Naive thymus-derived CD4-positive, alpha-beta T cell (primary cell): ENCODE results near the gene PSENEN. TPM values are rescaled to one million over a fixed set of nuclear protein-coding genes. Genes with fewer than 3 reads are reported as not detected.
A peak's percentile ranks its signal among the peaks of the same experiment; 100 is the strongest.

ENCODE experiments used
- ATAC-seq: fragments of 150-1000 bp; cut with Tn5 transposase; 2 replicates; pipeline ENCODE4 v1.10.0; 2021; ENCODE audit warnings: mild to moderate bottlenecking, moderate library complexity
- CTCF ChIA-PET: fragments of 350-600 bp; sonication (Branson Sonifier 250); formaldehyde crosslinking; loops from one replicate; lab custom pipeline; 2021; ENCODE audit warnings: antibody characterized with exemption; lab: Charles Lee
- POLR2A ChIA-PET: fragments of 350-600 bp; sonication (Branson Sonifier 250); formaldehyde crosslinking; loops from one replicate; lab custom pipeline; 2021; ENCODE audit warnings: antibody characterized with exemption, inconsistent platforms; lab: Charles Lee
- DNase-seq, 9 donors: peaks; one replicate each; pipeline versions ENCODE4 v3.0.0 to v3.0.0-alpha.2; 2020 to 2022; ENCODE audit warnings: mixed read lengths in 1 of 9
- H3K27ac ChIP-seq: one replicate; pipeline ENCODE4 v1.7.0; 2013; ENCODE audit warnings: mild to moderate bottlenecking, low read depth, low read length, moderate library complexity
- H3K27me3 ChIP-seq, 2 donors: one replicate each; pipeline ENCODE4 v1.7.0; 2013; ENCODE audit warnings: low read length in 2 of 2, mild to moderate bottlenecking in 2 of 2, moderate library complexity in 2 of 2; ENCODE audit not compliant: control insufficient read depth in 2 of 2, insufficient read depth in 2 of 2
- H3K36me3 ChIP-seq, 3 experiments: 1 replicate in 2 of 3; 2 replicates in 1 of 3; pipeline ENCODE4 v1.7.0; 2013; ENCODE audit warnings: low read length in 3 of 3, mild to moderate bottlenecking in 3 of 3, moderate library complexity in 1 of 3; ENCODE audit not compliant: insufficient read depth in 3 of 3, control insufficient read depth in 2 of 3
- H3K4me1 ChIP-seq, 2 donors: one replicate each; pipeline ENCODE4 v1.7.0; 2013; ENCODE audit warnings: low read length in 2 of 2, mild to moderate bottlenecking in 2 of 2, moderate library complexity in 1 of 2; ENCODE audit not compliant: control insufficient read depth in 2 of 2, insufficient read depth in 2 of 2
- H3K4me3 ChIP-seq: 2 replicates; pipeline ENCODE4 v1.7.0; 2013; ENCODE audit warnings: mild to moderate bottlenecking, low read length
- H3K9me3 ChIP-seq, 3 experiments: 1 replicate in 2 of 3; 2 replicates in 1 of 3; pipeline ENCODE4 v1.7.0; 2013; ENCODE audit warnings: low read length in 3 of 3; ENCODE audit not compliant: control insufficient read depth in 2 of 3
- H3K27ac Mint-ChIP-seq, 9 donors: one replicate each; pipeline ENCODE4 v1.8.0; 2020 to 2022; ENCODE audit warnings: mixed read lengths in 9 of 9, mild to moderate bottlenecking in 8 of 9, moderate library complexity in 5 of 9, inconsistent platforms in 2 of 9
- H3K27me3 Mint-ChIP-seq, 5 donors: one replicate each; pipeline ENCODE4 v1.8.0; 2021 to 2022; ENCODE audit warnings: mixed read lengths in 5 of 5, mild to moderate bottlenecking in 1 of 5
- H3K36me3 Mint-ChIP-seq, 5 donors: one replicate each; pipeline ENCODE4 v1.8.0; 2020 to 2022; ENCODE audit warnings: mixed read lengths in 5 of 5, mild to moderate bottlenecking in 3 of 5, inconsistent platforms in 1 of 5
- H3K4me1 Mint-ChIP-seq, 7 donors: one replicate each; pipeline ENCODE4 v1.8.0; 2020 to 2022; ENCODE audit warnings: mixed read lengths in 7 of 7, mild to moderate bottlenecking in 3 of 7, inconsistent platforms in 1 of 7
- H3K4me3 Mint-ChIP-seq, 10 donors: one replicate each; pipeline ENCODE4 v1.8.0; 2020 to 2022; ENCODE audit warnings: mild to moderate bottlenecking in 10 of 10, mixed read lengths in 10 of 10, moderate library complexity in 6 of 10, inconsistent platforms in 2 of 10
- H3K9me3 Mint-ChIP-seq, 11 donors: one replicate each; pipeline ENCODE4 v1.8.0; 2020 to 2022; ENCODE audit warnings: mixed read lengths in 11 of 11, mild to moderate bottlenecking in 4 of 11, inconsistent platforms in 1 of 11, moderate library complexity in 1 of 11
- intact Hi-C, 2 donors: fragments of 100-400 bp; cut with micrococcal nuclease; formaldehyde crosslinking; loops; one replicate each; pipeline ENCODE4 v1.15.1; 2023
- polyA plus RNA-seq, 2 donors: library from polyadenylated mRNA; unstranded; fragments of 300-500 nt; fragmentation: Illumina TruSeq; gene quantifications; one replicate each; pipeline ENCODE4 v1.2.3, GENCODE V29; 2021
- total RNA-seq, 6 experiments: library from RNA in 5 of 6; stranded (reverse) in 5 of 6; gene quantifications; 1 replicate in 5 of 6; 2 replicates in 1 of 6; pipeline ENCODE4 v1.2.3 and lab custom pipeline; 2021 to 2026

Gene PSENEN
- total and polyA plus RNA-seq, 7 experiments from 2014 or later: 20.4 to 79.1 (median 33.9) TPM

GRCh38 chr19:35777086-35777841 is 31.8 kb downstream of the PSENEN start:
- Mint-ChIP-seq H3K27ac (peak overlapping the region in 1 of 9 donors; percentile 44), H3K36me3 (peaks cover 0 to 16% (median 0%) of the 10 kb centered on the region in 5 donors), H3K4me1 (peaks cover 11 to 28% (median 18%) of the 10 kb centered on the region in 7 donors), H3K27me3 (no peaks in the 10 kb centered on the region), H3K4me3 (peak overlapping the region; percentile 21 to 94 (median 72)), H3K9me3 (peaks cover 0 to 2% (median 0%) of the 10 kb centered on the region in 11 donors)
- no peak for ATAC-seq
- no peak overlapping the region for H3K27ac ChIP-seq
- ChIA-PET CTCF (interaction anchor here (0.5 to 1.0 kb wide), 3 partner anchors 78 to 476 kb away, joined by 3 to 4 read pairs (median 3); no protein-coding TSS in a partner anchor), POLR2A (no interaction called here)
- H3K9me3 ChIP-seq: no peaks in the 10 kb centered on the region
- H3K4me3 ChIP-seq: no peak overlapping the region
- intact Hi-C loops: loop anchor here in 1 of 2 donors (10.0 kb wide), 1 partner anchor 278 kb away; the partner anchor contains the start of genes THAP8 and WDR62
- no peak for DNase-seq
- no peaks in the 10 kb centered on the region for H3K27me3 ChIP-seq
- peaks cover 0 to 6% of the 10 kb centered on the region in 2 donors for H3K4me1 ChIP-seq
- peaks cover 0 to 15% (median 0%) of the 10 kb centered on the region in 3 experiments for H3K36me3 ChIP-seq

- no peaks in the 10 kb centered on the region for H3K27me3 Mint-ChIP-seq
- peak overlapping the region in 5 of 10 donors; percentile 11 to 51 (median 40) for H3K4me3 Mint-ChIP-seq
- peaks cover 0 to 2% (median 0%) of the 10 kb centered on the region in 11 donors for H3K9me3 Mint-ChIP-seq
- ATAC-seq (no peak), DNase-seq (no peak)
- CTCF ChIA-PET: interaction anchor here (0.5 to 1.0 kb wide), 3 partner anchors 79 to 477 kb away, joined by 3 to 4 read pairs (median 3); no protein-coding TSS in a partner anchor
- peaks cover 0 to 6% of the 10 kb centered on the region in 2 donors for H3K4me1 ChIP-seq
- H3K36me3 ChIP-seq: peaks cover 0 to 20% (median 0%) of the 10 kb centered on the region in 3 experiments
- H3K4me3 ChIP-seq: no peak overlapping the region
- peaks cover 0 to 16% (median 3%) of the 10 kb centered on the region in 5 donors for H3K36me3 Mint-ChIP-seq
- POLR2A ChIA-PET: no interaction called here
- no peaks in the 10 kb centered on the region for H3K27me3 ChIP-seq
- peaks cover 13 to 28% (median 18%) of the 10 kb centered on the region in 7 donors for H3K4me1 Mint-ChIP-seq
- intact Hi-C loops: loop anchor here in 1 of 2 donors (10.0 kb wide), 1 partner anchor 277 kb away; the partner anchor contains the start of genes THAP8 and WDR62
- H3K27ac ChIP-seq: no peak overlapping the region
- H3K27ac Mint-ChIP-seq: no peak overlapping the region
- H3K9me3 ChIP-seq: no peaks in the 10 kb centered on the region
Observed at GRCh38 chr19:35777961-35778360, 32.5 kb downstream of the PSENEN start.

GRCh38 chr19:35779033-35779432 is 33.6 kb downstream of the PSENEN start:
- no peak for DNase-seq
- CTCF ChIA-PET: no interaction called here

DNA sequence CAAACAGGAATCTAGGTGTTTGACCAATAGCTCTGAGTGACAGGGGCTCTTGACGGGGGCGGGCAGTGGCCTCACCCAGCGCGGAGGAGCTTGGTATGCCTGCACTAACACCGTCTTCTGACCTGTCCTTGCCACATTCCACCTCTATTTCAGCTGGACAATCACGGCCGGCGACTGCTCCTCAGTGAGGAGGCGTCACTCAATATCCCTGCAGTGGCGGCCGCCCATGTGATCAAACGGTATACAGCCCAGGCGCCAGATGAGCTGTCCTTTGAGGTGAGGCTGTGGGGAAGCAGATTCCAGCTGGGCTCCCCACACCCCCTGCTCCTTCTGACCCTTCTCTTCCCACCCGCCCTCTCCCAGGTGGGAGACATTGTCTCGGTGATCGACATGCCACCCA is 34.6 kb downstream of the PSENEN start:
- no peaks in the 10 kb centered on the region for H3K9me3 ChIP-seq
- Mint-ChIP-seq H3K27ac (no peak overlapping the region), H3K36me3 (peaks cover 0 to 16% (median 7%) of the 10 kb centered on the region in 5 donors), H3K27me3 (no peaks in the 10 kb centered on the region), H3K4me1 (peaks cover 3 to 19% (median 9%) of the 10 kb centered on the region in 7 donors), H3K4me3 (no peak overlapping the region), H3K9me3 (peaks cover 0 to 2% (median 0%) of the 10 kb centered on the region in 11 donors)
- DNase-seq (no peak), ATAC-seq (no peak)
- intact Hi-C loops: no loop called here
- H3K36me3 ChIP-seq: peaks cover 0 to 24% (median 0%) of the 10 kb centered on the region in 3 experiments
- H3K4me1 ChIP-seq: peaks cover 0 to 6% of the 10 kb centered on the region in 2 donors
- CTCF ChIA-PET: no interaction called here
- no peaks in the 10 kb centered on the region for H3K27me3 ChIP-seq
- POLR2A ChIA-PET: no interaction called here
- no peak overlapping the region for H3K4me3 ChIP-seq
- H3K27ac ChIP-seq: no peak overlapping the region

More at GRCh38 chr19:35779033-35779432, 33.6 kb downstream of the PSENEN start:
- no peaks in the 10 kb centered on the region for H3K27me3 Mint-ChIP-seq
- no peak overlapping the region for H3K4me3 Mint-ChIP-seq
- intact Hi-C loops: loop anchor here in 1 of 2 donors (10.0 kb wide), 1 partner anchor 276 kb away; the partner anchor contains the start of genes THAP8 and WDR62
- peaks cover 13 to 28% (median 18%) of the 10 kb centered on the region in 7 donors for H3K4me1 Mint-ChIP-seq
- Histone ChIP-seq H3K36me3 (peaks cover 0 to 20% (median 0%) of the 10 kb centered on the region in 3 experiments), H3K9me3 (no peaks in the 10 kb centered on the region), H3K4me3 (no peak overlapping the region), H3K27ac (no peak overlapping the region), H3K4me1 (peaks cover 0 to 6% of the 10 kb centered on the region in 2 donors), H3K27me3 (no peaks in the 10 kb centered on the region)
- H3K36me3 Mint-ChIP-seq: peaks cover 0 to 16% (median 7%) of the 10 kb centered on the region in 5 donors
- POLR2A ChIA-PET: no interaction called here
- no peak for ATAC-seq
- H3K9me3 Mint-ChIP-seq: peaks cover 0 to 2% (median 0%) of the 10 kb centered on the region in 11 donors
- H3K27ac Mint-ChIP-seq: peak overlapping the region in 1 of 9 donors; percentile 25

GRCh38 chr19:35780717-35781116 is 35.3 kb downstream of the PSENEN start:
- no peak overlapping the region for H3K4me3 ChIP-seq
- Mint-ChIP-seq H3K4me1 (peaks cover 0 to 19% (median 9%) of the 10 kb centered on the region in 7 donors), H3K9me3 (peaks cover 0 to 2% (median 0%) of the 10 kb centered on the region in 11 donors), H3K27me3 (no peaks in the 10 kb centered on the region), H3K27ac (no peak overlapping the region), H3K4me3 (no peak overlapping the region), H3K36me3 (peaks cover 0 to 16% (median 7%) of the 10 kb centered on the region in 5 donors)
- peaks cover 0 to 6% of the 10 kb centered on the region in 2 donors for H3K4me1 ChIP-seq
- intact Hi-C loops: no loop called here
- ChIA-PET CTCF (no interaction called here), POLR2A (no interaction called here)
- no peak overlapping the region for H3K27ac ChIP-seq
- DNase-seq (no peak), ATAC-seq (no peak)
- no peaks in the 10 kb centered on the region for H3K27me3 ChIP-seq
- H3K36me3 ChIP-seq: peaks cover 0 to 27% (median 0%) of the 10 kb centered on the region in 3 experiments
- no peaks in the 10 kb centered on the region for H3K9me3 ChIP-seq

DNA sequence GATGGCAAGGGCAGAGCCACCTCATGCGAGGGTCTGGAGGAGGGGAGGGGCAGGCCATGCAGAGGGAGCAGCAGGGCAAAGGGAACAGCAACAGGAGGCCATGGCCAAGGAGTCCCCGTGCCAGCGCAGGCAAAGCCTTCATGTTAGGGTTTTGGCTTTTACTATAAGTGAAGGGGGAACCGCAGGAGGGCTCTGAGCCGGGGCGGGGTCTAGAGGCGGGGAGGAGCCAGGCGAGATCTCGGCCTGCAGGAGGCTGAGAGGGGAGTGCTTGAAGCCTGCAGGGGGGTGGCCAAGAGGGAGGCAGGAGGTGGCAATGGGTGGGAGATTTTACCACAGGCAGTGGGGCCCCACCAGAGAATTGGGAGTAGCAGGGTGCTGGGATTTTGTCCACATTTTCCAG is 36.2 kb downstream of the PSENEN start:
- no peaks in the 10 kb centered on the region for H3K27me3 ChIP-seq
- ChIA-PET CTCF (no interaction called here), POLR2A (no interaction called here)
- ATAC-seq (no peak), DNase-seq (no peak)
- H3K27ac ChIP-seq: no peak overlapping the region
- no peak overlapping the region for H3K4me3 Mint-ChIP-seq
- H3K9me3 ChIP-seq: no peaks in the 10 kb centered on the region
- peaks cover 0 to 27% (median 0%) of the 10 kb centered on the region in 3 experiments for H3K36me3 ChIP-seq
- H3K9me3 Mint-ChIP-seq: peaks cover 0 to 2% (median 0%) of the 10 kb centered on the region in 11 donors
- H3K4me1 Mint-ChIP-seq: peaks cover 0 to 10% (median 4%) of the 10 kb centered on the region in 7 donors
- no peaks in the 10 kb centered on the region for H3K4me1 ChIP-seq
- H3K36me3 Mint-ChIP-seq: peaks cover 0 to 15% (median 7%) of the 10 kb centered on the region in 5 donors
- intact Hi-C loops: no loop called here
- H3K4me3 ChIP-seq: no peak overlapping the region
- H3K27me3 Mint-ChIP-seq: no peaks in the 10 kb centered on the region
- H3K27ac Mint-ChIP-seq: no peak overlapping the region
